Stimulated activated memory B cell treated with anti-CD40 and anti-IgM and Interleukin-4, amounts not matched to agents 10 μg/mL and 1 μg/mL and 100 μg/mL, for 72 hours (primary cell): ENCODE measurements around the gene CHKB.
"Not testable (repeated sequence)": the region's sequence is repeated elsewhere in the genome, so short reads cannot be mapped to it uniquely, and the experiment has no call there.

Experiments used
- ATAC-seq: fragments of 150-1000 bp; cut with Tn5 transposase; 2 replicates; pipeline ENCODE4 v1.10.0; 2021
- H3K27ac Mint-ChIP-seq: one replicate; pipeline ENCODE4 v1.8.0; 2022; ENCODE audit warnings: mild to moderate bottlenecking, mixed read lengths
- H3K27me3 Mint-ChIP-seq: one replicate; pipeline ENCODE4 v1.8.0; 2022; ENCODE audit warnings: mixed read lengths
- H3K36me3 Mint-ChIP-seq: one replicate; pipeline ENCODE4 v1.8.0; 2022; ENCODE audit warnings: mixed read lengths
- H3K4me1 Mint-ChIP-seq: one replicate; pipeline ENCODE4 v1.8.0; 2022; ENCODE audit warnings: mixed read lengths
- H3K4me3 Mint-ChIP-seq: one replicate; pipeline ENCODE4 v1.8.0; 2022; ENCODE audit warnings: mild to moderate bottlenecking, moderate library complexity, mixed read lengths
- H3K9me3 Mint-ChIP-seq: one replicate; pipeline ENCODE4 v1.8.0; 2022; ENCODE audit warnings: mixed read lengths

Gene CHKB

GRCh38 chr22:50621356-50621880 lies 38.8 kb upstream of the CHKB start:
- Mint-ChIP-seq H3K4me1 (peaks cover 39% of the 10 kb centered on the region), H3K4me3 (peak overlapping the region; percentile 89), H3K9me3 (no peaks in the 10 kb centered on the region), H3K27me3 (no peaks in the 10 kb centered on the region), H3K27ac (peak overlapping the region; percentile 94), H3K36me3 (no peaks in the 10 kb centered on the region)
- ATAC-seq: peak; percentile 88

GRCh38 chr22:50620593-50621355 lies 38.1 kb upstream of the CHKB start:
- peak; percentile 84 for ATAC-seq
- peak overlapping the region; percentile 89 for H3K4me3 Mint-ChIP-seq
- peaks cover 37% of the 10 kb centered on the region for H3K4me1 Mint-ChIP-seq
- peak overlapping the region; percentile 94 for H3K27ac Mint-ChIP-seq
- H3K9me3 Mint-ChIP-seq: no peaks in the 10 kb centered on the region
- no peaks in the 10 kb centered on the region for H3K36me3 Mint-ChIP-seq
- no peaks in the 10 kb centered on the region for H3K27me3 Mint-ChIP-seq

- H3K36me3 Mint-ChIP-seq, H3K27ac Mint-ChIP-seq, H3K4me3 Mint-ChIP-seq, ATAC-seq, H3K9me3 Mint-ChIP-seq: not testable (repeated sequence)
- Mint-ChIP-seq H3K4me1 (peaks cover 10% of the 10 kb centered on the region), H3K27me3 (peaks cover 45% of the 10 kb centered on the region)
These were observed 31.6 kb upstream of the CHKB start for GRCh38 chr22:50614296-50614695.

- H3K9me3 Mint-ChIP-seq: no peaks in the 10 kb centered on the region
- no peak overlapping the region for H3K4me3 Mint-ChIP-seq
- H3K36me3 Mint-ChIP-seq: no peaks in the 10 kb centered on the region
- H3K27me3 Mint-ChIP-seq: peaks cover 53% of the 10 kb centered on the region
- peaks cover 10% of the 10 kb centered on the region for H3K4me1 Mint-ChIP-seq
- H3K27ac Mint-ChIP-seq: no peak overlapping the region
- no peak for ATAC-seq
These were observed 30.8 kb upstream of the CHKB start for GRCh38 chr22:50613291-50613981.

GRCh38 chr22:50612528-50613221 lies 30.0 kb upstream of the CHKB start:
- Mint-ChIP-seq H3K27ac (no peak overlapping the region), H3K36me3 (no peaks in the 10 kb centered on the region), H3K4me1 (peaks cover 10% of the 10 kb centered on the region), H3K4me3 (no peak overlapping the region), H3K9me3 (no peaks in the 10 kb centered on the region), H3K27me3 (peaks cover 58% of the 10 kb centered on the region)
- ATAC-seq: peak; percentile 42

GRCh38 chr22:50612168-50612527 lies 29.5 kb upstream of the CHKB start:
- no peak for ATAC-seq
- no peak overlapping the region for H3K27ac Mint-ChIP-seq
- no peak overlapping the region for H3K4me3 Mint-ChIP-seq
- H3K27me3 Mint-ChIP-seq: peaks cover 64% of the 10 kb centered on the region
- peaks cover 10% of the 10 kb centered on the region for H3K4me1 Mint-ChIP-seq
- H3K9me3 Mint-ChIP-seq: no peaks in the 10 kb centered on the region
- no peaks in the 10 kb centered on the region for H3K36me3 Mint-ChIP-seq

GRCh38 chr22:50611341-50612060 lies 28.9 kb upstream of the CHKB start:
- Mint-ChIP-seq H3K4me3 (no peak overlapping the region), H3K27me3 (peaks cover 70% of the 10 kb centered on the region), H3K4me1 (peaks cover 10% of the 10 kb centered on the region), H3K27ac (no peak overlapping the region), H3K36me3 (no peaks in the 10 kb centered on the region), H3K9me3 (no peaks in the 10 kb centered on the region)
- ATAC-seq: no peak

- no peak overlapping the region for H3K27ac Mint-ChIP-seq
- no peaks in the 10 kb centered on the region for H3K9me3 Mint-ChIP-seq
- no peak overlapping the region for H3K4me3 Mint-ChIP-seq
- no peaks in the 10 kb centered on the region for H3K36me3 Mint-ChIP-seq
- H3K27me3 Mint-ChIP-seq: peaks cover 79% of the 10 kb centered on the region
- ATAC-seq: no peak
- peaks cover 10% of the 10 kb centered on the region for H3K4me1 Mint-ChIP-seq
These were observed 27.9 kb upstream of the CHKB start for GRCh38 chr22:50610581-50610980.

GRCh38 chr22:50610041-50610451 lies 27.4 kb upstream of the CHKB start:
- H3K9me3 Mint-ChIP-seq: no peaks in the 10 kb centered on the region
- H3K4me1 Mint-ChIP-seq: peaks cover 10% of the 10 kb centered on the region
- peaks cover 85% of the 10 kb centered on the region for H3K27me3 Mint-ChIP-seq
- no peaks in the 10 kb centered on the region for H3K36me3 Mint-ChIP-seq
- no peak overlapping the region for H3K4me3 Mint-ChIP-seq
- ATAC-seq: peak; percentile 46
- H3K27ac Mint-ChIP-seq: no peak overlapping the region

GRCh38 chr22:50609599-50609998 lies 26.9 kb upstream of the CHKB start:
- H3K27me3 Mint-ChIP-seq: peaks cover 89% of the 10 kb centered on the region
- no peak overlapping the region for H3K27ac Mint-ChIP-seq
- no peak for ATAC-seq
- no peaks in the 10 kb centered on the region for H3K9me3 Mint-ChIP-seq
- H3K36me3 Mint-ChIP-seq: no peaks in the 10 kb centered on the region
- peaks cover 10% of the 10 kb centered on the region for H3K4me1 Mint-ChIP-seq
- H3K4me3 Mint-ChIP-seq: no peak overlapping the region

- Mint-ChIP-seq H3K27ac (no peak overlapping the region), H3K9me3 (no peaks in the 10 kb centered on the region), H3K4me1 (peaks cover 10% of the 10 kb centered on the region), H3K4me3 (no peak overlapping the region), H3K36me3 (no peaks in the 10 kb centered on the region), H3K27me3 (peaks cover 89% of the 10 kb centered on the region)
- no peak for ATAC-seq
These were observed 26.3 kb upstream of the CHKB start for GRCh38 chr22:50608996-50609395.

GRCh38 chr22:50608058-50608840 lies 25.6 kb upstream of the CHKB start:
- not testable (repeated sequence) for H3K4me1 Mint-ChIP-seq, H3K27ac Mint-ChIP-seq, H3K4me3 Mint-ChIP-seq, ATAC-seq, H3K9me3 Mint-ChIP-seq, H3K36me3 Mint-ChIP-seq
- H3K27me3 Mint-ChIP-seq: peaks cover 88% of the 10 kb centered on the region

GRCh38 chr22:50607659-50608020 lies 25.0 kb upstream of the CHKB start:
- Mint-ChIP-seq H3K27ac (no peak overlapping the region), H3K36me3 (no peaks in the 10 kb centered on the region), H3K4me1 (peaks cover 3% of the 10 kb centered on the region), H3K27me3 (peaks cover 88% of the 10 kb centered on the region), H3K4me3 (no peak overlapping the region), H3K9me3 (no peaks in the 10 kb centered on the region)
- ATAC-seq: no peak

- H3K4me3 Mint-ChIP-seq: no peak overlapping the region
These were observed 24.5 kb upstream of the CHKB start for GRCh38 chr22:50606946-50607658.

More at GRCh38 chr22:50606946-50607658, 24.5 kb upstream of the CHKB start:
- no peaks in the 10 kb centered on the region for H3K9me3 Mint-ChIP-seq
- H3K4me1 Mint-ChIP-seq: no peaks in the 10 kb centered on the region
- H3K27ac Mint-ChIP-seq: no peak overlapping the region
- peaks cover 88% of the 10 kb centered on the region for H3K27me3 Mint-ChIP-seq
- ATAC-seq: no peak
- H3K36me3 Mint-ChIP-seq: no peaks in the 10 kb centered on the region
